ENCODE results near the gene C1QTNF3.

The C1QTNF3 gene

DNA sequence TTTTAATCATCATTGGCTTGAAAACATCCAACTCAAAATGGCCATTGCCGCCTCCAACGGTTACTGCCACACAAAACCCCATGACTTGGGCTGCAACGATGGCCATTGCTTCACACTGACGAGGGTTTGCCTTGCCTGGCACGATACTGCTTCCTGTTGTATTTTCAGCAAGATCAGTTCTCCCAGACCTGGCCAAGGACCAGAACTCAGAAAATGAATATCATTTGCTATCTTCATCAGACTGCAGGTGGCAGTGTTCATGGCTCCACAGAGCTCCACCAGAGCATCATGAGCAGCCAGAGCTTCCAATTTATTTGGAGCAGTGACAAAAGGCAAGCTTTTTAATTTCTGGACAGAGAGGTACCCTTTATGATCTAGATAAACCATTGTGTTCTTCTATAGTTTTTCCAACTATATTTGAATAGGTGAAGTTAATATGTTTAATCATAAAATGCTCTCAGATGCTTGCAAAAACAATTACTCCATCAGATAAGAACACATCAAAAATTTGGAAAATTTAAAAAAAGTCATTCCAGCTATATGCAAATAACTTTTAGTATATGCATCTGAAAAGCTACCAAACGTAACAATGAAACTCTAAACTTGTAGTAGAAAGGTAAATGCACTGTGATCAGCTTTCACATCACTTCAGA is 45.6 kb downstream of the C1QTNF3 start:
- peak; percentile 75 for DNase-seq (ENCODE audit: low spot score)

DNA sequence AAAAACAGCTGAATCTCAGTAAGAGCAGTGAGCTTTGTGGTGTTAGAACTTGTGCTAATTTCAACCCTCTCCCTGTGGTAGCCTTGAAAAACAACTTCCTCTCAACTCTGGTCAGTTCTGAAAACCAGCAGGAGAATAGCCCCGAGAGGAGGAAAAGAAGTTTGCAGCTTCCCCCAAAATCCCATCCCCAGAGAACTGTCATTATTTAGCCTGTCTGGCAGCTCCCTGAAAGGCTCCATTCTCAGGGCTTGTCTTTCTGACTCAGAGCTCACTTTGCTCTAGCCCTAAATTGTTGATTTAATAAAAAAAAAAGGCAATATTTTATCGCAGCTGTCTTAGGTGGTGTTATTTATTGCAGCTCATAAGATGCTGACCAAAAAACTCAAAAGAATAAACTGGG is 47.1 kb downstream of the C1QTNF3 start:
- DNase-seq (ENCODE audit: low spot score), result no peak

DNA sequence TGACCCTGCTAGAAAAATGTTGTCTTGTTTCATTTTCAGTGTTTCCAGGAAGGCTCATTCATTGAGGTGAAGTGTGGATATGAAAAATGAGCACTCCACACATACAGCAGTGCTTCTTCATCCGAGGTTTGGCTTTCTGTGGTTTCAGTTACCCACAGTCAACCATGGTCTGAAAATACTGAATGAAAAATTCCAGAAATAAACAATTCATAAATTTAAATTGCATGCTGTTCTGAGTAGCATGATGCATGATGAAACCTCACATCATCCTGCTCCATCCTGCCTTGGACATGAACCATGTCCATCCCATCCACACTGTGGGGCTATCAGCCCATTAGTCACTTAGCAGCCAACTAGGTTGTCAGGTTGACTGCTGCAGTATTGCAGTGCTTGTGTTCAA is 48.2 kb downstream of the C1QTNF3 start:
- no peak for DNase-seq (ENCODE audit: low spot score)

DNA sequence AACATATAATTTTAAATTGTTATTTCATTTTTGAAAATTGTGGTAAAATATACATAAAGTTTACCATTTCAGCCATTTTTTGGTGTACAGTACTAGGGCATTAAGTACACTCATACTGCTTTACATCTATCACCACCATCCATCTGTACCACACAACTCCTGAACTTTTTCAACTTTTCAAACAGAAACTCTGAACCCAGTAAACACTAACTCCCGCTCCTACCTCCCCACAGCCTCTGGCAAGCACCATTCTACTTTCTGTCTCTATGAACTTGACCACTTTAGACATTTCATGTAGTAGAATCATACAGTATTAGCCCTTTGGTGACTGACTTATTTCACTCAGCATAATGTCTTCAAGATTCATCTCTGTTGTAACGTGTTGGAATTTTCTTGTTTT is 50.1 kb downstream of the C1QTNF3 start:
- DNase-seq (ENCODE audit: low spot score), result no peak

DNA sequence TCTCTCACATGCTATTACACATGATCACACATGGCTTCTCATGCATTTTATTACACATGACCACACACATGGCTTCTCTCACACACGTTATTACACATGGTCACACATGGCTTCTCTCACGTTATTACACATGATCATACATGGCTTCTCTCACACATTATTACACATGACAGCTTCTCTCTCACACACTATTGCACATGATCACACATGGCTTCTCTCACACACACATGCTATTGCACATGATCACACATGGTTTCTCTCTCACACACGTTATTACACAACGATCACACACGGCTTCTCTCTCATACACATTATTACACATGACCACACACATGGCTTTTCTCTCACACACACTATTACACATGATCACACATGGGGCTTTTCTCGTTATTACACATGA is 57.6 kb downstream of the C1QTNF3 start:
- no peak for DNase-seq (ENCODE audit: low spot score)

DNA sequence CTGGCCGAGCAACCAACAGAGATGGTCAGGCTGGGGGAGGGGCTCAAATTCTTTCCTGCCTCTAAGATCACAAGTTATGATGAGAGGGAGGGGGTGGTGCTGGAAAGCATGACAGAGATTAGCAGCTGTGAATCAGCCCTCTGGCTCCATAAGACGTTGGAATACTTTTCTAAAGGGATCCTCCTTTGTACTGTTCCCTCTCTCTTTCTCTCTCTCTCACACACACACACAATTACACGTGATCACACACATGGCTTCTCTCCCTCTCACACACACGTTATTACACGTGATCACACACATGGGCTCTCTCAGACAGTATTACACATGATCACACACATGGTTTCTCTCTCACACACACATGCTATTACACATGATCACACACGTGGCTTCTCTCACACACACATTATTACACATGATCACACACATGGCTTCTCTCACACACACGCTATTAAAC is 58.3 kb downstream of the C1QTNF3 start, which contains the start of gene SLC45A2:
Gene SLC45A2, minus strand, starts transcription at position 23 of the 454 bp plus-strand sequence. CDS start 110 bp downstream, outside the sequence.
- DNase-seq (ENCODE audit: low spot score), result no peak

DNA sequence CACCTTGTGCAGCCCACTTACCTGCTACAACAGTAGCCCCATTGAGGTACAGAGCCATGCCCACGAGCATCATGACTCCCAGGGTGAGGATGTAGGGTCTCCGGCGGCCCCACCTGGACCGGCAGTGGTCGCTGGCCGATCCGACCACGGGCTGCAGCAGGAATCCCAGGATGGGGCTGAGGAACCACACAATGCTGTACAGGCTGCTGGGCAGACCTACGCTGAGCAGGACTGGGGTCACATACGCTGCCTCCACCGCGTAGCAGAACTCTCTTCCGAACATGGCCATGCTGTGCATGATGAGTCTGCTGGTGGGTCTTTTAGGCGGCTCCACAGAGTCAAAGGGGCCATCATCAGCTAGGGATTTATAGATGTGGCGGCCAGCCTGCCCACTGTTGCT is 58.8 kb downstream of the C1QTNF3 start:
- no peak for DNase-seq (ENCODE audit: low spot score)

DNA sequence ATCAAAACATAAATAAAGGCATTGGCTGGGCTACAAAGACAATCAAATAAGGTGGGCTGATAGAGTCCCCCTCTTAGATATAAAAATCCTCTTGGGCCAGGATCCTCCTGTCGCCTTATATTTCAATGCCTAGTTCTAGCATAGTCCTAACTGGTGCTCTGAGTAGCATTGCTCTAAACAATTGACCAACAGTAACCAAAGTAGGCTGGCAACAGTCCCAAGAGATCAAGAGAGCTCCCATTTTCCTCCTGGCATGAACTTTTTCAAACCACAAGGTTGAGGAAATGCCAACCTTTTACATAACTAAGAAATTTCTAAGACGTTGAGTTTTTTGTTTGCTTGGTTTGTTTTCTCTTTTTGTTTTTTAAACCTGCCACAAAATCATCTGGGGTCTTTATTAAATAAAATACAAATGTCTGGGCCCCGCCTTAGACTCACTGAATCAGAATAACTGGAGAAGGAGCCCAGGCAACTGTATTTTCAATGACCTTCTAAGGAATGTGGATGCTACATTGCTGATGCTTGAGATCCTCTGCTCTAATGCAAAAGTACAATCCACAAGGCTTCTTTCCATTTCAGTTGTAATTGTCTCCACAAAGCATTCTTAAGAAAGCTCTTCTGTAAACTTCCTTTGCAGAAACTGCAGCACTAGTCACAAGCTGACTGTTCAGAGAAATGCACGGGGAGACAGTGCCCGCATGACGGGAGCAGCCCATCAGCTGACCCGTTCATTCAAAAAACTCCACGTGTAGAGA is 61.4 kb downstream of the C1QTNF3 start:
- DNase-seq (ENCODE audit: low spot score), result no peak

DNA sequence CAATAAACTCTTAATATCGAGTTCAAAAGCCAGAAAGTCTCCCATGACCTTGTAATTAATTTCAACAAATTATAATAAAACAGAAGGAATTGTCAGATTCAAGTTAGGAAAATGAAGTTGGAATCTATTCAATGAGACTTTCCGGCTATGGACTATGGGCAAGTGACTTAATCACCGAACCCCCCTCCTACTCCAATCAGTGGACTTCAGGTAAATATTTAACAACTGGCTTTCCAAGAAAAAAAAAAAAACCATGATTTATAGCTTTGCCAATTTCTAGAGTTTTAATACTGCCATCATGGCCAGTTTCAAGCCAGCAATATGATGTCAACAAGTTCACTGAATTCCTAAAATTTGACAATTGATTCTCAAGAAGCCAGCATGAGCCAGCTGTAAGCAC is 63.0 kb downstream of the C1QTNF3 start:
- no peak for DNase-seq (ENCODE audit: low spot score)

DNA sequence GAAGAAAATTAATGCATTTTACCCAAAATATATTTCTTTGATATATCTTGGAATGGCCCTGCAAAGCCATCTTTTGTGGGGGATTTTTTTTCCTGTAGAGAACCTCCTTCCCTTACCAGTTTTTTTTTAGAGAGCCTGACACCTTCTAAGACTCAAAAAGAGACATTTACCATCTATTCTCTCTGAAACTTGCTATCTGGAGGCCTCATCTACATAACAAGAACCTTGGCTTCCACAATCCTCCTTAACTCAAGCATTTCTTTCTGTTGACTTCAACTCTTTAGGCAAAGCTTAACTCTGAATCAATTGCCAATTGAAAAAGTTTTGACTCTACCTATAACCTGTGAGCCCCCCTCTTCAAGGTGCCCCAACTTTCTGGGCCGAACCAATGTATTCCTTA is 64.7 kb downstream of the C1QTNF3 start:
- no peak for DNase-seq (ENCODE audit: low spot score)

DNA sequence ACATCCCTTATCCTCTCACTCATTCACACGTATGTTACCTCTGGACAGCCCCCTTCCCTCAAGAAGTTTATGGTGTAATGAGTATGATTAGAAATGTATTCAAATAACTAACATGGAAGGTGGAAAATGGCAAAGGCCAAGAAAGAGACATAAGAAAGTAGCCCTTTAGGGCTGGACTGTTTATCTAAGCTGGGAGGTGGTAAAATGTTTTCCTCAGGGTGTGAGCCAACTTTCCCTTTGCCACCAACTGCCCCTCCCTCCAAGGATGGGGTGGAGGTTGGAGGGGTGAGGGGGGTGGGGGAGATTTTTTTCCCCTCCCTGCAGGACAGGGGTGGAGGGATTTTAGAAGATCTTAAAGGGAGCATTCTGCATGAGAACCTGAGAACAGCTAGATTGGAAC is 66.7 kb downstream of the C1QTNF3 start:
- no peak for DNase-seq (ENCODE audit: low spot score)

DNA sequence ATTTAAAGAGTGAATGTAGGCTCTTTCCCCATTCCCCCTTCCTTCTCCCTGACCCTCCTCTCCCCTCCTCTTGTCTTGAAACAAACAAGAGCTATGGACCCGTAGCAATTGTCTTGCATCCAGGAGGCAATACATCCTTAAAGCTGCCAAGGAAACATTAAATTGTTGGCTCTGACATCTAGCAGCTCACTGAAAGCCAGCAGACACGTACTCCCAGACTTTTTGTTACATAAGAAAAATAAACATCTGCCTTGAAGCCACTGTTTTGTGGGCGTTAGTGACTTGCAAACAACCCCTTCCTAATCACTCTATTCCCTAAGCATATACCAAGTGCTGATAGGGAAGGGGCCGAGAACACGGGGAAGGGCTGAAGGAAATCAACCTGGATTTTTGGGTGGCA is 67.2 kb downstream of the C1QTNF3 start:
- no peak for DNase-seq (ENCODE audit: low spot score)

DNA sequence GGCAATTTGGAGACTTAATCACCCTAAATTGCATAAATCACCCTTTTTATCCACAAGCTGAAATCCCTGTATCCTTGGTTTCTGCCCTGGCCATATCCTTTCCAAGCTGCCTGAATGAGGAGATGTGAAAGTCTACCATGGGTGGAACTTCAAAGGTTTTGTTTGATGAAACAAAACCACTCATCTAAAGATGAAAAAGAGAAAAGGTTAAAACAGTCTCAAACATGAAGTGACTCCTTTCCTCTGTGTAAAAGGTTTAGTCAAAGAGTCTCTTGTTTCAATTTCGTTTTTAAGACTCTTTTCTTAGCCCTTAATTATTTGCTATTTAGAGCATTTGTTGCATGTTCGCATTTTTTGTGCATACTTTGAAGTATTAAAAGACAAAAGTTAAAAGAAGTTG is 69.7 kb downstream of the C1QTNF3 start:
- DNase-seq (ENCODE audit: low spot score), result no peak

DNA sequence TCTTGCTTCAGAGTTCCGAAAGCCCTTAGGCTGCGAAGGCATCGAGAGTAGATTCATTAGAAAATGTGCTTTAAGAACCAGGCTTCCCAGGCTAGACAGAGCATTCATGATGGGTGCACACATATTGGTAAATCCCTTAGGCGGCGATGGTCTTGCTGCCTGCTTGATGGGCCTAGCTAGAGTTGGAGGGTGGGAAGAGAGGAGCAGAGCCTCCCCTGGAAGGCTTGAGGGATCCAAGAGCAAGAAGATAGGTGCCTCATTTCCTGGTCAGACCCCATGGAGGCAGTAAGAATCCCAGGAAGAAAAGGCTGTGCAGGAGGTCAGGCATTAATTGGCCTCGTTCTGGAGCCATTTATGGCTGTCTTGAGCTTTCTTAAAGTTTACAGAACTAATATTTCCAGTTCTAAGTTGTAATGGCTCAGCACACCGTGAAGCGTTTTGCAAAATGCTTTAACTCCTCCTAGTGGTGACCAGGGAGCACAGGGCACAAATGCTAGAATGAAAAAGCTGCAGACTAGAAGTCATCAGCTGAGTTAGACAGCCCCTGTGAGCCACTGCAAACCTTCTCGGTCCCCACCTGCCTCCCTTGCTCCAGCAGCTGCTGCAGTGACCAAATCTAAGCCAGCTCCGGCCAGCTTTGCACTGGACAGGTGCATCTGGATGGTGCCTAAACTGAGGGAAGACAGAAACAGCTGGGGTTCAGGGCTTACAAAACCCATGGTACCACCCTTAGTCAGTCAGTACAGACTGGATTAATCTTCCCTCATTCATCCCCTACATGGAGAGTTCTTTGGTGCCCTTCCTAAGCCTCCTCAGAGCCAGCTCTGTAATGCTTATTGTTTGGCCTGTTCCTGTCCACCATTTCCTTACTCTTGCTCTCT is 73.2 kb downstream of the C1QTNF3 start:
- DNase-seq (ENCODE audit: low spot score), result peak; percentile 19

DNA sequence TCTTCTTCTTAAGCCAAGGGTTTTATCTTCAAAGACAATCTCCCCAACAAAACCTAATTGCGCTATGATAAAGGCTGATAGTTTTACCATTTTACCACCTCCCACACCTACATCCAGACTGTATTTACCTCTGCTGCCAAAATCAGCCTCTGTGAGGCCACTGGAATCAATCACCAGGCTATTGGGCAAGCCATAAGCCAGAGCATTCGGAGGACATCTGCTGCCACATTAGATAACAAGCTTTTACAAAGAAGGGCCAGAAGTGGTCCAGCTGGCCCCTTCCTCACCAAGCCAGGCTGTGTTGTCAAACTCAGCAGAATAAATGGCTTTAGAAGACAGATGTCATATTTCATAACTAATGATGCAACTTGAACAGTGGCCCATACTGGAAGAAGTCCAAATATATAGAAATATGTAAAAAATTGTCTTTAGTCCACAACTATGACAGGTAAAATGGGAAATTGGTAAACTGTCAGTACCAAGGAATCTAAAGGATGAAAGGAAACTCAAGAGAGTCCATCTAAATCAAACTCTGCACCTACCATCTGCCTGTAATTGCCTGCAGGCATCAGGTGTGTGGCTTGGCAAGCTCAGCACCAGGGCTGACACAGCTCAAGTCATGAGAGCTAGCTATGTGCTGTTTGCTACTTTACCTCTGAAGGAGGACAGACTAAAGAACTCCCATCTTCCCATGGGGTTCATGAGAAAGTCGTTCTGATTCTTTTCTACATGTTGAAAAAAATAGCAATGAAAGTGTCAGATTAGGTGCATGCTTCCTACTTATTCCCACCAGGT is 74.6 kb downstream of the C1QTNF3 start:
- no peak for DNase-seq (ENCODE audit: low spot score)
